GM12865 (cell line): Measurements from ENCODE around the gene TTL.

Experiments
- DNase-seq: peaks from one replicate; pipeline ENCODE4 v3.0.0; 2010; ENCODE audit warnings: low read depth
- H3K4me3 ChIP-seq: 2 replicates; pipeline ENCODE4 v1.5.1; 2011; ENCODE audit warnings: mild to moderate bottlenecking, low read depth, low read length, control low read depth
- CTCF ChIP-seq: IDR thresholded peaks from 2 replicates; pipeline ENCODE4 v1.5.1; 2011; ENCODE audit warnings: low read length, control low read depth, low read depth, inconsistent platforms; ENCODE audit not compliant: insufficient read depth; ENCODE audit errors: missing control alignments

Gene TTL

GRCh38 chr2:112580084-112580483 lies 98.1 kb downstream of the TTL start:
- H3K4me3 ChIP-seq = no peak overlapping the region
- DNase-seq = no peak
- no peak for TF ChIP-seq CTCF

DNA sequence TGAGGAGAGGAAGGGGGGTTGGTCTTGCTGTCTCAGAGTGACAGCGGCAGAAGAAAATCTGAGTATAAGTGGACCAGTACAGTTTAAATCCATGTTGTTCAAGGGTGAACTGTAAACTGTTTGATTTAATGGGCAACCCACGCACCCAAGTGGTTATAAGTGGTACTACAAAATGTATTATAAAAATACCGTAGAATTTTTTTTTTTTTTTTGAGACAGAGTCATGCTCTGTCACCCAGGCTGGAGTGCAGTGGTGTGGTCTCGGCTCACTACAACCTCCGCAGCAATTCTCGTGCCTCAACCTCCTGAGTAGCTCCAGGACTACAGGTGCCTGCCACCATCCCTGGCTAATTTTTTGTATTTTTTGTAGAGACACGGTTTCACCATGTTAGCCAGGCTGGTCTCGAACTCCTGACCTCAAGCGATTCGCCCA lies 100.4 kb downstream of the TTL start:
- TF ChIP-seq CTCF = peak; percentile 49
- DNase-seq = peak; percentile 68
- H3K4me3 ChIP-seq = no peak overlapping the region

DNA sequence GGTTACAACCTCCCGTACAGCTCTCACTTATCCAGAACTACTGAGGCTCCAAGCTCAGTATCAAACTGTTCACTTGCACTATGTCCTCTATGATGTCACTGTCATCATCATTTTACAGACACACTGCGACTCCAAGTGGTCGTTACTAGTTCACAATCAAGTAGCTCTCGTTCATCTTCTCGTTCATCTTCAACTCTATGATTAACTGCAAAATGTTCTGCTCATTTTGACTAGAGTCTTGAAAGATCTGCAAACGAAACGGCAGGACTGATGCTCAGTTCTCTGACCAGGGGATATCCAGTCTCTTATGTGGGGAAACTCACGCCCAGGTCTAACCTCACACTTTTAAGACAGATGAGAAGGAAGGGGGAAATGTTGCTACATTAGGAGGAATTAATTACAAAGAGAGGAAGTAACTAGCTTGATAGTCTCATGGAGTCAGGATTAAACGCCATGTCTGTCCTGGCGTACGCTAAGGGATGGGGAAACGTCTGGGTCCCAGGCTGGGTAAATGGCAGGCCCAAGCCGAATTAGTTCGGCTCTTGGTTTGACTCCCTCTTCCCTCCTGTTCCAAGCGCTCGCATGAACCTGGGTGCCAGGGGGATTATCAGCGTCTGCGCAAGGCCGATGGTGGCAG lies 101.7 kb downstream of the TTL start:
- H3K4me3 ChIP-seq = peak overlapping the region; percentile 90
- TF ChIP-seq CTCF = no peak
- peak; percentile 24 for DNase-seq

DNA sequence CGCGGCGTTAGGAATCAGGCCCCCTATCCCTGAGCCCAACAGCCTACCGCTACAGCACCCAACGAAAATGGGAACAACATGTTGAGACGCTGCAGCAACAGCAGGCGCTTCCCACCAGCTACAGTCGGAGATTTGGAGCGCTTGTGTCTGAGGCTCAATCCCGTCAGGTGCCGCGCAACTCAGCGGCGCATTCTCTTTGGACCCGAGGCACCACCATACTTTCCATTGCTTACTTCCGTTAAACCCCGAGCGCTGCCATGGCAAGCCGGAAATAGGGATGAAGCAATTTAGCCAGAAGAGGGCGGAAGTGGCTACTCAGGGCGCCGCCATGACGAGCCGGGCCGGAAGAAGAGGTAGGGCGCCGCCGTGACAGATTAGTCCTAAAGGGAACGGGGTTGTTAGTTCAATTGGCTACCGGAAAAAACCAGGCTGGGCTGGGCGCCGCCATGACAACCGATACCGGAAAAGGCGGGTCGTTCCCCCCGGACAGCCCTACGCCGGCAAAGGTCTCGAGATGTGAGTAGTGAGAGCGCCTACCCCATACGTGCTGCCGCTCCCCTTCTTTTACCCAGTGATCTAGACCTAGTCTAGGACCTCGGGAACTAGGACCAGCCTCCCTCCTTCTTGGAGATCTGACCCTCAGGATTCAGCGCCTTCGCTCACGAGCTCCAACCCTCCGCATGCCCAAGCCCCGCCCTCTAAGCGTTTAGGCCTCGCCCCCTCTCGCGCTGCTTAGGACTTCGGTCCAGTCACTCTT lies 102.4 kb downstream of the TTL start, which contains the start of gene CHCHD5:
Gene CHCHD5 (plus strand): TSS at position 476 of the 757 bp plus-strand sequence. CDS start 39 bp downstream, at position 515.
- H3K4me3 ChIP-seq = peak within 1 kb of the TSS; percentile 90
- peak; percentile 98 for DNase-seq
- TF ChIP-seq CTCF = no peak

DNA sequence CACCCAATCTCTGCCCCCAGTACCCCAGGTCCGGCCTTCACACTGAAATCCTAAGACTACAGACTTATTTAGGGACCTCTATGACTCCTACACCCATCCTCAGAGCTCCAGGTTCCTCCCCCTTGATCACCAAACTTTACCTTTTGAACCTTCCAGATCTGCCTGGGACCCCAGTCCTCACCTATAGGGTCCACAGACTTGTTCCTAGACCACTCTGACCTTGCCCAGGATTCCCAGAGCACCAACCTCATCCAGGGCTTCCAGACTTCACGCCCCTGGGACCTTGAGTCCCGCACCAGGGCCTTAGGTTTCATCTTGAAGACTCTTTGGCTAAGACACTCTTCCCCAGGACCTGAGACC lies 102.9 kb downstream of the TTL start:
- no peak for DNase-seq
- no peak for TF ChIP-seq CTCF
- H3K4me3 ChIP-seq = peak overlapping the region; percentile 90

DNA sequence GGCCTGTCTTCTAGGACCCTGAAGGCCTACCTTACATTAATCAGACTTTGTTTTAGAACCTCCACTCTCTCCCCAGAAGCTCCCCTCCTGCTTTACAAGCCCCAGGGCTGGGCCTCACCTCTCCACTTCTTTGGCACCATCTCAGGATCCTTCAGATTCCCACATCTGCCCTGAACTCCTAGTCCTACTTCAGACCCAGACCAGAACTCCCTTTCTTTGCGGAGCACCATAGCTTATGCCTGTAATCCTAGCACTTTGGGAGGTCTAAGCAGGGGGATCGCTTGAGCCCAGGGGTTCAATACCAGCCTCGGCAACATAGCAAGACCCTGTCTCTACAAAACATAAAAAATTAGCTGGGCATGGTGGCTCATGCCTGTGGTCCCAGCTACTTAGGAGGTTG lies 103.4 kb downstream of the TTL start:
- no peak for DNase-seq
- peak overlapping the region; percentile 90 for H3K4me3 ChIP-seq
- TF ChIP-seq CTCF = no peak
